ENCODE results near the gene NDST4. TPM values are rescaled to one million over a fixed set of nuclear protein-coding genes. Genes with fewer than 3 reads are reported as not detected.

The NDST4 gene
- not detected for total RNA-seq

GRCh38 chr4:115113506-115114106, at the start of gene NDST4:
TSS of gene NDST4 (minus strand) at chr4:115113620. CDS start at chr4:115077036, 36,584 bp downstream.
- Histone ChIP-seq H3K27me3 (no peaks in the 10 kb centered on the region), H3K9me3 (no peaks in the 10 kb centered on the region), H3K4me3 (no peak within 1 kb of the TSS), H3K27ac (no peak within 1 kb of the TSS), H3K4me1 (no peaks in the 10 kb centered on the region), H3K36me3 (no peaks in the 10 kb centered on the region)
- no peak for DNase-seq (ENCODE audit: low spot score in 2 of 2)
- intact Hi-C loops (cut with DNase I), result no loop called here
- TF ChIP-seq CTCF (IDR thresholded peaks at IDR 0.05), result no peak

GRCh38 chr4:115159141-115159540, 45.7 kb upstream of the NDST4 start:
- TF ChIP-seq CTCF (IDR thresholded peaks at IDR 0.05), result no peak
- intact Hi-C loops (cut with DNase I), result no loop called here
- Histone ChIP-seq H3K4me1 (no peaks in the 10 kb centered on the region), H3K27me3 (no peaks in the 10 kb centered on the region), H3K36me3 (no peaks in the 10 kb centered on the region), H3K4me3 (no peak overlapping the region), H3K27ac (no peak overlapping the region), H3K9me3 (no peaks in the 10 kb centered on the region)
- no peak for DNase-seq (ENCODE audit: low spot score in 2 of 2)

- no peak overlapping the region for H3K4me3 ChIP-seq
- H3K27ac ChIP-seq, result no peak overlapping the region
- TF ChIP-seq CTCF (IDR thresholded peaks at IDR 0.05), result no peak
- DNase-seq (ENCODE audit: low spot score in 2 of 2), result no peak
- intact Hi-C loops (cut with DNase I), result no loop called here
- H3K9me3 ChIP-seq, result no peaks in the 10 kb centered on the region
- H3K4me1 ChIP-seq, result no peaks in the 10 kb centered on the region
- H3K36me3 ChIP-seq, result no peaks in the 10 kb centered on the region
- no peaks in the 10 kb centered on the region for H3K27me3 ChIP-seq
Measured at GRCh38 chr4:115158296-115158695, 44.9 kb upstream of the NDST4 start.

- H3K36me3 ChIP-seq, result no peaks in the 10 kb centered on the region
- H3K27ac ChIP-seq, result no peak overlapping the region
- no peak for DNase-seq (ENCODE audit: low spot score in 2 of 2)
- H3K27me3 ChIP-seq, result no peaks in the 10 kb centered on the region
- TF ChIP-seq CTCF (IDR thresholded peaks at IDR 0.05), result no peak
- no peak overlapping the region for H3K4me3 ChIP-seq
- H3K9me3 ChIP-seq, result no peaks in the 10 kb centered on the region
- intact Hi-C loops (cut with DNase I), result no loop called here
- no peaks in the 10 kb centered on the region for H3K4me1 ChIP-seq
Measured at GRCh38 chr4:115154826-115155225, 41.4 kb upstream of the NDST4 start.

- Histone ChIP-seq H3K27me3 (no peaks in the 10 kb centered on the region), H3K27ac (no peak overlapping the region), H3K4me1 (no peaks in the 10 kb centered on the region), H3K4me3 (no peak overlapping the region), H3K36me3 (no peaks in the 10 kb centered on the region), H3K9me3 (no peaks in the 10 kb centered on the region)
- no peak for DNase-seq (ENCODE audit: low spot score in 2 of 2)
- TF ChIP-seq CTCF (IDR thresholded peaks at IDR 0.05), result no peak
- intact Hi-C loops (cut with DNase I), result no loop called here
Measured at GRCh38 chr4:115152965-115153364, 39.5 kb upstream of the NDST4 start.

- no peaks in the 10 kb centered on the region for H3K36me3 ChIP-seq
- intact Hi-C loops (cut with DNase I), result no loop called here
- H3K27ac ChIP-seq, result no peak overlapping the region
Measured at GRCh38 chr4:115152081-115152480, 38.7 kb upstream of the NDST4 start.

More at GRCh38 chr4:115152081-115152480, 38.7 kb upstream of the NDST4 start:
- H3K4me1 ChIP-seq, result no peaks in the 10 kb centered on the region
- no peak for DNase-seq (ENCODE audit: low spot score in 2 of 2)
- no peaks in the 10 kb centered on the region for H3K9me3 ChIP-seq
- no peak overlapping the region for H3K4me3 ChIP-seq
- TF ChIP-seq CTCF (IDR thresholded peaks at IDR 0.05), result no peak
- H3K27me3 ChIP-seq, result no peaks in the 10 kb centered on the region

Data from ascending aorta (tissue), 2 donors.